ENCODE data around the gene PCDHA6.
A peak's percentile ranks its signal among the peaks of the same experiment; 100 is the strongest.
"Not testable (repeated sequence)": the region's sequence is repeated elsewhere in the genome, so short reads cannot be mapped to it uniquely, and the experiment has no call there.

The PCDHA6 gene

GRCh38 chr5:140868721-140869554, 41.2 kb downstream of the PCDHA6 start, which contains the start of gene PCDHA11:
Gene PCDHA11, plus strand, starts transcription at chr5:140868957. Its CDS starts 147 bp downstream, at chr5:140869104.
- DNase-seq = peak; percentile 18

- no peak for DNase-seq
Measured at GRCh38 chr5:140869555-140869886, 41.8 kb downstream of the PCDHA6 start.

GRCh38 chr5:140870221-140871201, 42.8 kb downstream of the PCDHA6 start:
- DNase-seq = no peak

- no peak for DNase-seq
Measured at GRCh38 chr5:140875085-140876065, 47.6 kb downstream of the PCDHA6 start, which contains the start of gene PCDHA12. Gene PCDHA12, plus strand, starts transcription at chr5:140875308. Its CDS starts 165 bp downstream, at chr5:140875473.

- not testable (repeated sequence) for DNase-seq
Measured at GRCh38 chr5:140876541-140877261, 48.9 kb downstream of the PCDHA6 start.

- no peak for DNase-seq
Measured at GRCh38 chr5:140877262-140877581, 49.5 kb downstream of the PCDHA6 start.

All from NCI-H2029 treated with DMSO at 0.1 percent for 48 hours (cell line).